Measurements from ENCODE around the gene GADD45A.

Gene GADD45A

DNA sequence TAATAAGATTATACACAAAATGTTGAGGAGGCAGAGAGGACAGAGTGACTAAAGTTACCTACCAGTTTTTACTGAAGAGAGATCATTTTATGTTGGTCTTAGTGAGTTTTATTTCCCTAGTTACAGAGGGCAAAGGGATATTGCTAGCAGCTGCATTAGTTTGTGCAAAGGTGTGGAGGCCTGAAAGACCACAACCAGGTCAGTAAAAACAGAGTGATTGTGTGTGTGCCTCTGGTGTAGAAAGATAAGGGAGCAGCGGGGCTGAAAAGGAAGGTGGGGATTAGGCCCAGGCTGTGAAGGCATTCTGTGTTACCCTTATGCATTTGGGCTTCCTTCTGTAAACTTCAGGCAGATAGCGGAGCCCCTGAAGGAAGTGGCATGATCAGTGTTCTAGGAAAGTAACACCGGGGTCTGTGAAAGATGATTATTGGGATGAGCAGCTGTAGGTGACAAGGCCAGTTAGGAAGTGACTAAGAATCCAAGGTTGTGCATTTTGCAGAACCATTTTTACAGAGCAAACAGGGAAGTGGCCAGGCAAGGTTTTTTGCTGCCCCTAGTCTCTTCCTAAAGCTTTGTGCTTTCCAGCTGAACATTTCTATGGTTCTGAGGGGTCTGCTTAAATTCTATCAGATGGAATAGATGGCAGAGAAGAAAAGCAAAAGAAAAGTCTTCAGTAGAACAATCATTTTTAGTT, 3.7 kb downstream of the GADD45A start:
- DNase-seq (ENCODE audit: low read depth in 2 of 2): no peak

DNA sequence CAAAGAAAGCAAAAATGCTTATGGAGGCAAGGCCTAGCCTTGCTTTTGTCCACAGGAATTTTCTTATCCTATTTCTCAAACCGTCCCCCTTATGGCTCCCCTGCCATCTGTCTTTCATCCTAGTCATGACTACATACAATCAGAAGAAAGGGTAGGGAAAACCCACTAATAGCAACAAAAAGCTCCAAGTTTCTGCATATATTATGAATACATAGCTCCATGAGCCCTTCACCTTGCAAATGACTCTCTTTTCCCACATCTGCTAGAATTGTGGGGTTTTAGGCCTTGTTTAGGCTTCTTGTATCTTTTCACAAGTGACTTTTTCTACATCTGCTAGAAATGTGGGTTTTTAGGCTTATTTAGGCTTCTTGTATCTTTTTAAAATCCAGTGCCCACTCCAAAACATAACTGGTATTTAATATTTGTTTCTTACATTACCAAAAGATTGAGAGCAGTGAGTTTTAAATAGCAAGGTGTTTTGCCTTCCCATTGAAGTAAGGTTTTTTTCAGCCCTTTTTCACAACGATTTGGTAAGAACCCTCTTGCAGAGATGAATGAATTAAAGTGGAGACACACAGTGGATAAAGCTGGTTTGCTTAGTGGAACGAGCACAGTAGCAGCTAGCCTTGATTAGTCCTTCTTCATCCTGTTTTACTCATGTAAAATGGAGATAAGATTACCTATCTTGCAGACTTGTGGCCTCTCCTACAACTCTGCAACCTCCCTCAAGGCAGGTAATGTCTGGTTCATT, 4.4 kb downstream of the GADD45A start:
- no peak for DNase-seq (ENCODE audit: low read depth in 2 of 2)

- DNase-seq (ENCODE audit: low read depth in 2 of 2): no peak
Measured at GRCh38 chr1:67690018-67690363, 5.0 kb downstream of the GADD45A start.

GRCh38 chr1:67690411-67690810, 5.4 kb downstream of the GADD45A start:
- no peak for DNase-seq (ENCODE audit: low read depth in 2 of 2)

- no peak for DNase-seq (ENCODE audit: low read depth in 2 of 2)
Measured at GRCh38 chr1:67691712-67692111, 6.7 kb downstream of the GADD45A start.

DNA sequence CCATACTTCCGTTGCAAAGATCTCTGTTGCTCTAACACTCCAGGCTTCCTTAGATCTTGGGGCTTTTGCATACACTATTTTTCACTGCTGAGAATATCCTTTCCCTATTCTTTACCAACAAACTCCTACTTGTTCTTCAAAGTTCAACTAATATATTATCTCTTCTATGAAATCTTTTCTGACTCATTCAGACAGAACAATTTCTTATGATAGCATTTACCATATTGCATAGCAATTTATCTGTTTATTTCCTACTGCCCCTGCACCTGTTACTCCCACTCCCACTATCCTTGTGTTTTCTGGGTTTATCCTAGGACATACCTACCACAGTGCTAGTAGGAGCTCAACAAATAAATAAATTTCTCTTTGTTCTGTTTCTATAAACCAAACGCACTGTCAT, 11.0 kb downstream of the GADD45A start:
- DNase-seq (ENCODE audit: low read depth in 2 of 2): no peak

GRCh38 chr1:67696708-67697107, 11.7 kb downstream of the GADD45A start:
- no peak for DNase-seq (ENCODE audit: low read depth in 2 of 2)

DNA sequence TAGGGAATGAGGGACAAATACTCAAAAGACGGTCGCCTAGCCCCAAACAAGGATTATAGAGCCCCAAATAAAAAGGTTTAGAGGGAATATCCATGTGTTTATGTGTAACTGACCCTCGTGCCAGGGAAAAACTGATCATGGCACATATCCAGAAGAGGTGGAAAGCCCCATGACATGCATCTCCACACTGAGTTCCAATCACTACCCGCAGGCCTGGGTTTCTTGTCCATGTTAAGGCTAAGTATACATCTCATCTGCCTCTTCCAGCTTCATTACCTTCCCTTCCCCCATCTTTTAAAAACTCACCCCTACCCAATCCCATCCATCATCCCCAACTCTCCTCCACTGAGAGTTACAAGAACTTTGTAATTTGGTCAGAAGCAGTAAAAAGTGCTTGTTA, 15.2 kb downstream of the GADD45A start:
- DNase-seq (ENCODE audit: low read depth in 2 of 2): no peak

- DNase-seq (ENCODE audit: low read depth in 2 of 2): peak in 1 of 2 donors; percentile 2
Measured at GRCh38 chr1:67700692-67701410, 15.8 kb downstream of the GADD45A start.

- no peak for DNase-seq (ENCODE audit: low read depth in 2 of 2)
Measured at GRCh38 chr1:67701876-67702275, 16.9 kb downstream of the GADD45A start.

- DNase-seq (ENCODE audit: low read depth in 2 of 2): no peak
Measured at GRCh38 chr1:67704351-67704750, 19.4 kb downstream of the GADD45A start.

GRCh38 chr1:67705735-67706453, 20.9 kb downstream of the GADD45A start:
- no peak for DNase-seq (ENCODE audit: low read depth in 2 of 2)

GRCh38 chr1:67708606-67709005, 23.6 kb downstream of the GADD45A start:
- DNase-seq (ENCODE audit: low read depth in 2 of 2): no peak

DNA sequence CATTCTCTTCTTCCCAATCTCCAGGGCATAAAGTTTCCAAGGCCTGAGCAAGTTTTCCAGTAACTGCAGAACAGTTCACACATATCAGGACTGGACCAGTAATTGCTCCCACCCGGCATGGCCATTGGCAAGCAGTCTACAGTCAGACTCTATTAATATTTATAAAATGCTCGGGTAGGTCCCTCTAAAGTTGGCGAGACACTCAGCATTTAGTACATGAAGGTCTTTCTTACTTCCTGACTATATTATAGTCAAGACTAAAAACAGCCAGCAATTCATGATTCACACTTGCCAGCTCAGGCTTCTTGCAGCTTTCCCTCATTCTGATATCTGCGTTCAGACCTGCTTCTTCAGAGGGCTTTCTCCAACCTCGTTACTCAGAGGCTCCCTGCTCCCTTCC, 25.4 kb downstream of the GADD45A start:
- no peak for DNase-seq (ENCODE audit: low read depth in 2 of 2)

DNA sequence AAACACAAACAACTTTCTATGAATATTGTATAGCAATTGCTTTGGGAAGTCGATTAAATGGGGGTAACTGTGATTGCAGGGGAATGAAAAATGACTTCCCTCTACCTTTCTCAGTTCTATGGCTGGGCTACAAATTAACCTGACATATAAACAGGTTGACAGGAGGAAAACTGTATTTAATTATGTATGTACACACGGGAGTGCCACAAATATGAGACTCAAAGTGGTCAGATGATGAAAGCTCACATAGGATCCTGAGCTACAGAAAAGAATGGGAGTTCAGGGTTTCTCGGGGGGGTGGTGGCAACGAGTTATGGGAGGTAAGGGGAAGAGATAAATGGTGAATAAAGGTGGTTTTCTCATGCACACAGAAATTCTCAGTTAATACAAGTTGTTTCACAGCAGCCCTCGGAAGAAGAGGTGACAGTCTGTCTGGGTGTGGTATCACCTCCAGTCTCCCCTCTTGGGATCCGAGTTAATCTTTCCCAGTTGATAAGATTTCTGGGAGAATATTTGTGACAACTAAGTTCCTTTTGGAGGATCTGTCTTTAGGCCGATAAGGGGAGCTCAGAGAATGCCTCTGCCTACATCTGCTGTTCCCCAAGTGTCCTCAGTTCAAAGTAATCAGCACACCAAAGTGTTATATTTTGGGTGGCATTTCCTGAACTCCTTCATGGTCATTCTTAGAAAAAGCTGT, 26.3 kb downstream of the GADD45A start:
- no peak for DNase-seq (ENCODE audit: low read depth in 2 of 2)

- no peak for DNase-seq (ENCODE audit: low read depth in 2 of 2)
Measured at GRCh38 chr1:67711855-67712212, 26.8 kb downstream of the GADD45A start.

- DNase-seq (ENCODE audit: low read depth in 2 of 2): no peak
Measured at GRCh38 chr1:67713057-67713846, 28.3 kb downstream of the GADD45A start.

- DNase-seq (ENCODE audit: low read depth in 2 of 2): no peak
Measured at GRCh38 chr1:67715819-67716218, 30.8 kb downstream of the GADD45A start.

- DNase-seq (ENCODE audit: low read depth in 2 of 2): no peak
Measured at GRCh38 chr1:67716800-67717199, 31.8 kb downstream of the GADD45A start.

DNA sequence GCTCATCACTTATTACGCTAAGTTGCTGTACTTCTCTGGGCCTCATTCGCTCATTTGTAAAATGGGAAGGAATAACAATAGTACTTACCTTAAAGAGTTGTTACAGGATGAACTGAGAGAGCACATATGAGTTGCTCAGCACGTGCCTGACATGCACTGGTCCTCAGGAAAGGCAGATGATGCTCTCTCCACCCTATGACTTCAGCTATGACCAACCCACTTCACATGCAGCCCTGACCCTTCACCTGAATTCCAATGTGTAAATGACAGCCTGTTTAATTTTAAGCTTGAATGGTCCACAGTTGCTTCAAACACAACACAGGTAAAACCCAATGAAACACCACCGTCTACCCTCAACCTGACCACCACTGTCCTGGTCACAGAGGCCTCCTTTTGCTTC, 32.9 kb downstream of the GADD45A start:
- no peak for DNase-seq (ENCODE audit: low read depth in 2 of 2)
